Tibial nerve (tissue), 4 donors: ENCODE results near the gene GMDS. TPM values are rescaled to one million over a fixed set of nuclear protein-coding genes. Genes with fewer than 3 reads are reported as not detected.

Experiments used
- DNase-seq, 2 donors: peaks; one replicate each; pipeline ENCODE4 v3.0.0-alpha.2; 2019; ENCODE audit warnings: low spot score in 2 of 2
- H3K27ac ChIP-seq, 4 donors: fragments of 200-600 bp; sonication (generic) in 3 of 4; one replicate each; pipeline ENCODE4 v1.5.1; 2017 to 2019; ENCODE audit warnings: mild to moderate bottlenecking in 1 of 4
- H3K27me3 ChIP-seq, 2 donors: fragments of 200-600 bp; sonication (generic) in 1 of 2; one replicate each; pipeline versions ENCODE4 v1.5.1 to v1.6.0; 2017 to 2019
- H3K36me3 ChIP-seq, 3 donors: fragments of 200-600 bp; sonication (generic); one replicate each; pipeline ENCODE4 v1.5.1; 2018 to 2019
- H3K4me1 ChIP-seq, 4 donors: fragments of 200-600 bp; sonication (generic) in 3 of 4; one replicate each; pipeline ENCODE4 v1.5.1; 2017 to 2019
- H3K4me3 ChIP-seq, 4 donors: fragments of 200-600 bp; sonication (generic) in 3 of 4; one replicate each; pipeline ENCODE4 v1.5.1; 2017 to 2019; ENCODE audit warnings: mild to moderate bottlenecking in 1 of 4, moderate library complexity in 1 of 4
- H3K9me3 ChIP-seq, 4 donors: fragments of 200-600 bp; sonication (generic) in 3 of 4; one replicate each; pipeline ENCODE4 v1.5.1; 2017 to 2019
- CTCF ChIP-seq, 5 experiments: fragments of 200-600 bp in 3 of 5; fragments of 450-650 bp in 2 of 5; sonication (generic) in 3 of 5; IDR thresholded peaks; one replicate each; pipeline ENCODE4 v1.5.1; 2016 to 2019; ENCODE audit warnings: antibody characterized with exemption in 5 of 5, mild to moderate bottlenecking in 3 of 5, moderate library complexity in 2 of 5
- EP300 ChIP-seq, 2 donors: sonication (generic); formaldehyde crosslinking; IDR thresholded peaks; one replicate each; pipeline ENCODE4 v1.6.1; 2017; ENCODE audit warnings: antibody characterized with exemption in 2 of 2, mild to moderate bottlenecking in 1 of 2
- POLR2A ChIP-seq, 2 donors: fragments of 450-650 bp; IDR thresholded peaks; one replicate each; pipeline ENCODE4 v1.6.1; 2017; ENCODE audit warnings: antibody characterized with exemption in 2 of 2, mild to moderate bottlenecking in 2 of 2, moderate library complexity in 2 of 2
- WGBS, 2 donors: methylation state at CpG; one replicate each; pipeline ENCODE4 v1.1.5; 2018; 5-methylcytosine and 5-hydroxymethylcytosine counted together
- total RNA-seq, 4 donors: library from RNA; depleted of rRNA; stranded (reverse); fragments of >200 nt; gene quantifications; one replicate each; pipeline ENCODE4 v1.1.0, GENCODE V29; 2016

The GMDS gene
- total RNA-seq, 4 donors from 2014 or later: 14.9 to 46.5 (median 32.8) TPM

GRCh38 chr6:1627827-1628560, 617.4 kb downstream of the GMDS start:
- TF ChIP-seq EP300 (IDR thresholded peaks at IDR 0.05) (no peak), CTCF (IDR thresholded peaks at IDR 0.05) (no peak), POLR2A (IDR thresholded peaks at IDR 0.05) (no peak)
- Histone ChIP-seq H3K4me3 (no peak overlapping the region), H3K27me3 (peaks cover 0 to 66% of the 10 kb centered on the region in 2 donors), H3K36me3 (no peaks in the 10 kb centered on the region), H3K4me1 (peaks cover 0 to 45% (median 8%) of the 10 kb centered on the region in 4 donors), H3K9me3 (no peaks in the 10 kb centered on the region), H3K27ac (peak overlapping the region in 2 of 4 donors; percentile 60 to 89)
- no peak for DNase-seq
- 42 to 57% methylated on average over 10 of the region's 10 CpGs for WGBS, 2 donors

DNA sequence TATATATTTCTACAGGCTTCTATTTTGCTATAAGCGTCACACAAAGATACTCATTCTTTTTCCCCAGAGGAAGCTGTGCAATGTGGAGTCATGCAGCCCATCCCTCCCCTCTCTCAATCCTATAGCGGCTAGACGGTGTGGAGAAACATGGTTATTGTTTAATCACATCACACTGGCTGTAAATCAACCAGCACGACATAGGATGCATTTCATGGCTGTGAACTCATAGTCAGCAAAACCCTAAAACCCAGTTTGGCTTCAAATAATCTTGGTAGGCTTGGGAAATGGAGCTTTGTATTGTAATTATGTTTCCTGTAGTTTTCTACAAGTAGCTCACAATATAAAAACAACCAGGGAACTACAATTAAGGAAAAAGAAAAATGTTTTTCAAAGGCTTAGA, 618.9 kb downstream of the GMDS start:
- H3K27ac ChIP-seq: peak overlapping the region in 1 of 4 donors; percentile 89
- no peak for DNase-seq
- H3K27me3 ChIP-seq: peaks cover 0 to 80% of the 10 kb centered on the region in 2 donors
- TF ChIP-seq POLR2A (IDR thresholded peaks at IDR 0.05) (no peak), CTCF (IDR thresholded peaks at IDR 0.05) (no peak), EP300 (IDR thresholded peaks at IDR 0.05) (no peak)
- H3K36me3 ChIP-seq: peaks cover 0 to 4% (median 0%) of the 10 kb centered on the region in 3 donors
- H3K9me3 ChIP-seq: no peaks in the 10 kb centered on the region
- WGBS, 2 donors: 15 to 45% methylated on average over 4 of the region's 4 CpGs
- peak overlapping the region in 1 of 4 donors; percentile 67 for H3K4me3 ChIP-seq
- peaks cover 0 to 55% (median 8%) of the 10 kb centered on the region in 4 donors for H3K4me1 ChIP-seq

- TF ChIP-seq CTCF (IDR thresholded peaks at IDR 0.05): no peak
- peak in 1 of 2 donors; percentile 49 for TF ChIP-seq EP300 (IDR thresholded peaks at IDR 0.05)
- no peak for TF ChIP-seq POLR2A (IDR thresholded peaks at IDR 0.05)
- 34 to 38% methylated on average over 18 of the region's 18 CpGs for WGBS, 2 donors
- peaks cover 0 to 86% of the 10 kb centered on the region in 2 donors for H3K27me3 ChIP-seq
- H3K27ac ChIP-seq: peak overlapping the region; percentile 16 to 93 (median 83)
- peak overlapping the region in 3 of 4 donors; percentile 52 to 67 (median 54) for H3K4me3 ChIP-seq
- peaks cover 0 to 4% (median 0%) of the 10 kb centered on the region in 3 donors for H3K36me3 ChIP-seq
- H3K4me1 ChIP-seq: peaks cover 0 to 55% (median 9%) of the 10 kb centered on the region in 4 donors
- no peaks in the 10 kb centered on the region for H3K9me3 ChIP-seq
- no peak for DNase-seq
Measured at GRCh38 chr6:1625794-1626435, 619.5 kb downstream of the GMDS start.

DNA sequence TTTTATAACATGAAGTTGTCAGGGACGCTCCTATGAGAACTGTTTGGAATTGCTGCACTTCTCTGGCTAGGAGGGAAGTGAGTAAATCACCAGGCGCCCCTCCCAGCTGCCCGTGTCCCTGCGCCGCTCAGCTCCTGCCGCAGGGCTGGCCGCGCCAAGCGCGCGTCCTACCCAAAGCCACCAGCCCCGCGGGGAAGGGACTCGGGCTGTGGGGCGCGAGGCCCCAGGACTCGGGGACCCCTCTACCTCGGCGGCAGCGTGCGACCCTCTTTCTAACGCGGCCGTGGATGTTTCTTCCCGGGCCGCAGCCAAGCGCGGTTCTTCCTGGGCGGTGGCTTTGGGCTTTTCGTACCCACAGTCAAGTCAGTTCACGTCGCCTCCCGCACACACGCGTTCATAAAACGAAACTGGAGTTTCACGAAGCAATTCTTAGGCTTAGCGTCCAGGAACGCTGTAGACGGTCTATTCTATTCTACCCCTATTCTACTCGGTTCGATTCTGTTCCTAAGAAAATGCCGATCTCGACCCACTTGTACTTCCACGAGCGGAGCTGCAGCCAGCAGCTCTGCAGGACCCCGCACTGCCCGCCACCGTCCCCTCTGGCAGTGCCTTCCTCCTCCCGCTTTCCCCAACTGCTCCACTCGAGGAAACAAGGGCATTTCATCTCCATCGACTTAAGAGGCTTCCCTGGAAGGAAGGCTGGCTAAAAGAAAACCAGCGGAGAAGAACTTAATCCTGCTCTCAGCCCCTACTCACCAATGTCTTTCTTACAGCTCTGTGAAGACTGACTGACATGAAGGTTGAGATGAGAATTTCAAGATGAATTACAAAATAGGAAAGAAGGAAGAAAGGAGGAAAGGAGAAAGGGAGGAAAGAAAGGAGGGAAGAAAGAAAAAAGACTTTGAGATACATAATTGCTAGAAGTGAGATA, 620.3 kb downstream of the GMDS start:
- 1 to 10% methylated on average over 43 to 51 of the region's 53 CpGs for WGBS, 2 donors
- Histone ChIP-seq H3K36me3 (peaks cover 0 to 4% (median 0%) of the 10 kb centered on the region in 3 donors), H3K27me3 (peaks cover 0 to 90% of the 10 kb centered on the region in 2 donors), H3K4me1 (peaks cover 0 to 62% (median 15%) of the 10 kb centered on the region in 4 donors), H3K9me3 (no peaks in the 10 kb centered on the region), H3K27ac (peak overlapping the region; percentile 56 to 93 (median 83)), H3K4me3 (peak overlapping the region; percentile 52 to 67 (median 58))
- DNase-seq: no peak
- TF ChIP-seq POLR2A (IDR thresholded peaks at IDR 0.05) (no peak), EP300 (IDR thresholded peaks at IDR 0.05) (peak in 1 of 2 donors; percentile 44)
